ENCODE results near the gene TTC6. TPM values are rescaled to one million over a fixed set of nuclear protein-coding genes. Genes with fewer than 3 reads are reported as not detected.

TTC6 gene
- total and polyA plus RNA-seq, 10 of the 15 experiments (the other 5 are each of a cell fraction or from before 2014, with no cell fraction given) = not detected

GRCh38 chr14:37608649-37609048 is 13.2 kb downstream of the TTC6 start:
- no peaks in the 10 kb centered on the region for H3K4me1 ChIP-seq (ENCODE audit: control insufficient read depth, insufficient read depth, low read length)
- no peak overlapping the region for H2AFZ ChIP-seq (ENCODE audit: control insufficient read depth, low read depth, low read length)
- DNase-seq (ENCODE audit: low read depth, low spot score) (no peak), FAIRE-seq (no peak), ATAC-seq (no peak)
- H3K27ac ChIP-seq (ENCODE audit: control insufficient read depth, insufficient read depth) = no peak overlapping the region
- ChIA-PET CTCF (no interaction called here), POLR2A (no interaction called here), RAD21 (ENCODE audit: unreplicated experiment) (no interaction called here), SMC1A (ENCODE audit: uncharacterized antibody, unreplicated experiment) (no interaction called here)
- no peaks in the 10 kb centered on the region for H3K36me3 ChIP-seq (ENCODE audit: control insufficient read depth in 2 of 2, insufficient read depth in 2 of 2, low read length in 1 of 2)
- H3K9ac ChIP-seq (ENCODE audit: control insufficient read depth, insufficient read depth, low read length) = no peak overlapping the region
- BruUV-seq (replicated peaks) = no TSS peak
- in situ Hi-C loops (cut with MboI) = no loop called here
- no peaks in the 10 kb centered on the region; the same call in 2 of the 3 replicates for H3K9me3 ChIP-seq (replicated peaks; ENCODE audit: control insufficient read depth, insufficient read depth, low read length)
- H3K4me2 ChIP-seq (ENCODE audit: control insufficient read depth, insufficient read depth) = no peak overlapping the region
- H3K4me3 ChIP-seq = no peak overlapping the region
- intact Hi-C loops (cut with micrococcal nuclease; ENCODE audit: unreplicated experiment) = no loop called here
- H3K27me3 ChIP-seq (replicated peaks in 1 of 2; ENCODE audit: control insufficient read depth in 2 of 2, insufficient read depth in 2 of 2, low read length in 1 of 2) = no peaks in the 10 kb centered on the region
- 2% methylated on average over 3 of the region's 3 CpGs for WGBS (ENCODE audit: insufficient coverage, insufficient replicate concordance, low lambda C conversion rate, missing lambda C conversion rate)
- no peaks in the 10 kb centered on the region for H3K79me2 ChIP-seq (ENCODE audit: control insufficient read depth, insufficient read depth, low read length)
- no peaks in the 10 kb centered on the region for H4K20me1 ChIP-seq (ENCODE audit: control insufficient read depth, insufficient read depth)
- no peak for TF ChIP-seq TARDBP (IDR thresholded peaks at IDR 0.05; ENCODE audit: borderline replicate concordance)
- TF ChIP-seq GABPA (IDR thresholded peaks at IDR 0.05; ENCODE audit: low read depth) = no peak
- TF ChIP-seq PKNOX1 (IDR thresholded peaks at IDR 0.05) = no peak
- no peak for TF ChIP-seq JUNB (IDR thresholded peaks at IDR 0.05)
- no peak for TF ChIP-seq ZBTB33 (IDR thresholded peaks at IDR 0.05)
- TF ChIP-seq SPI1 (IDR thresholded peaks at IDR 0.05; ENCODE audit: borderline replicate concordance, insufficient read depth, low read depth, low read length) = no peak
- TF ChIP-seq ZNF592 (IDR thresholded peaks at IDR 0.05) = no peak
- TF ChIP-seq HDGF (IDR thresholded peaks at IDR 0.05) = no peak
- no peak for TF ChIP-seq PAX5 (IDR thresholded peaks at IDR 0.05; ENCODE audit: borderline replicate concordance, low read depth, low read length)
- no peak for TF ChIP-seq CEBPB (IDR thresholded peaks at IDR 0.05; ENCODE audit: borderline replicate concordance in 1 of 2, low read depth in 2 of 2, low read length in 2 of 2)
- no peak for TF ChIP-seq ATF7 (IDR thresholded peaks at IDR 0.05; ENCODE audit: low read depth)
- no peak for TF ChIP-seq SUZ12 (IDR thresholded peaks at IDR 0.05; ENCODE audit: unreplicated experiment)
- TF ChIP-seq NFXL1 (IDR thresholded peaks at IDR 0.05; ENCODE audit: borderline replicate concordance) = no peak
- TF ChIP-seq ELK1 (IDR thresholded peaks at IDR 0.05; ENCODE audit: low read depth, low read length) = no peak

Measured in GM12878 (cell line).